NB4 (cell line): Measurements from ENCODE around the gene ST8SIA6.

ENCODE experiments used
- MYC ChIP-seq: IDR thresholded peaks from 2 replicates; pipeline ENCODE4 v1.6.1; 2011; ENCODE audit warnings: low read depth, low read length
- TF ChIP-seq, protein P1 (sequence below): IDR thresholded peaks from one replicate; pipeline ENCODE4 v1.5.1; 2012; ENCODE audit warnings: low read depth, low read length

DNA sequence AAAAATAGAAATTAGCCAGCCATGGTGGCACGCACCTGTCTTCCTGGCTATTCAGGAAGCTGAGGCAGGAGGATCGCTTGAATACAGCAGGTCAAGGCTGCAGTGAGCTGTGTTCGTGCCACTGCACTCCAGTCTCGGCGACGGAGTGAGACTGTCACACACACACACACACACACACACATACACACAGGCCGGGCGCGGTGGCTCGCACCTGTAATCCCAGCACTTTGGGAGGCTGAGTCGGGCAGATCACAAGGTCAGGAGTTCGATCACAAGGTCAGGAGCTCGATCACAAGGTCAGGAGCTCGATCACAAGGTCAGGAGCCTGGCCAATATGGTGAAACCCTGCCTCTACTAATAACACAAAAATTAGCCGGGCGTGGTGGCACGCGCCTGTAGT lies 68.4 kb downstream of the ST8SIA6 start:
- TF ChIP-seq, protein P1, sequence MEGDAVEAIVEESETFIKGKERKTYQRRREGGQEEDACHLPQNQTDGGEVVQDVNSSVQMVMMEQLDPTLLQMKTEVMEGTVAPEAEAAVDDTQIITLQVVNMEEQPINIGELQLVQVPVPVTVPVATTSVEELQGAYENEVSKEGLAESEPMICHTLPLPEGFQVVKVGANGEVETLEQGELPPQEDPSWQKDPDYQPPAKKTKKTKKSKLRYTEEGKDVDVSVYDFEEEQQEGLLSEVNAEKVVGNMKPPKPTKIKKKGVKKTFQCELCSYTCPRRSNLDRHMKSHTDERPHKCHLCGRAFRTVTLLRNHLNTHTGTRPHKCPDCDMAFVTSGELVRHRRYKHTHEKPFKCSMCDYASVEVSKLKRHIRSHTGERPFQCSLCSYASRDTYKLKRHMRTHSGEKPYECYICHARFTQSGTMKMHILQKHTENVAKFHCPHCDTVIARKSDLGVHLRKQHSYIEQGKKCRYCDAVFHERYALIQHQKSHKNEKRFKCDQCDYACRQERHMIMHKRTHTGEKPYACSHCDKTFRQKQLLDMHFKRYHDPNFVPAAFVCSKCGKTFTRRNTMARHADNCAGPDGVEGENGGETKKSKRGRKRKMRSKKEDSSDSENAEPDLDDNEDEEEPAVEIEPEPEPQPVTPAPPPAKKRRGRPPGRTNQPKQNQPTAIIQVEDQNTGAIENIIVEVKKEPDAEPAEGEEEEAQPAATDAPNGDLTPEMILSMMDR: no peak
- TF ChIP-seq MYC: no peak
